ENCODE measurements around the gene DEFB132.

Gene DEFB132

GRCh38 chr20:289693-290083 is 32.2 kb downstream of the DEFB132 start:
- CTCF ChIA-PET = no interaction called here
- POLR2A ChIA-PET = interaction anchor here (1.1 to 1.5 kb wide), 2 partner anchors 10 to 36 kb away, joined by 3 to 4 read pairs; partner anchors contain the start of gene SOX12
- DNase-seq (ENCODE audit: extremely low spot score) = no peak
- TF ChIP-seq ARNT (IDR thresholded peaks at IDR 0.05) (no peak), NFRKB (IDR thresholded peaks at IDR 0.05) (no peak), FOXK2 (IDR thresholded peaks at IDR 0.05) (no peak), BHLHE40 (IDR thresholded peaks at IDR 0.05; ENCODE audit: borderline replicate concordance) (no peak), ELF4 (IDR thresholded peaks at IDR 0.05) (no peak), FOXA1 (IDR thresholded peaks at IDR 0.05) (no peak), PKNOX1 (IDR thresholded peaks at IDR 0.05) (no peak), L3MBTL2 (conservative IDR thresholded peaks at IDR 0.05) (no peak), LEF1 (IDR thresholded peaks at IDR 0.05; ENCODE audit: borderline replicate concordance) (no peak), CTBP1 (IDR thresholded peaks at IDR 0.05; ENCODE audit: borderline replicate concordance) (no peak), HDGF (IDR thresholded peaks at IDR 0.05; ENCODE audit: borderline replicate concordance) (no peak), FOXM1 (IDR thresholded peaks at IDR 0.05; ENCODE audit: borderline replicate concordance) (no peak), TARDBP (IDR thresholded peaks at IDR 0.05) (no peak), SP1 (IDR thresholded peaks at IDR 0.05) (no peak), ZNF384 (IDR thresholded peaks at IDR 0.05) (no peak)

GRCh38 chr20:290084-290831 is 32.7 kb downstream of the DEFB132 start, which contains the start of gene C20orf96:
Gene C20orf96 (minus strand): TSS chr20:290750. CDS start chr20:290610, 140 bp downstream.
- DNase-seq (ENCODE audit: extremely low spot score) = peak; percentile 95
- CTCF ChIA-PET = no interaction called here
- no peak for TF ChIP-seq CTBP1 (IDR thresholded peaks at IDR 0.05; ENCODE audit: borderline replicate concordance)
- TF ChIP-seq L3MBTL2 (conservative IDR thresholded peaks at IDR 0.05) = peak; percentile 92
- TF ChIP-seq ZNF384 (IDR thresholded peaks at IDR 0.05) = peak; percentile 95
- POLR2A ChIA-PET = interaction anchor here (1.5 kb wide), 1 partner anchor 35 kb away, joined by 4 read pairs; the partner anchor contains the start of gene SOX12

GRCh38 chr20:294602-295001 is 37.1 kb downstream of the DEFB132 start:
- CTCF ChIA-PET = no interaction called here

GRCh38 chr20:295804-296203 is 38.3 kb downstream of the DEFB132 start:
- CTCF ChIA-PET = interaction anchor here (1.0 kb wide), 1 partner anchor 29 kb away, joined by 3 read pairs; no protein-coding TSS in a partner anchor
- TF ChIP-seq HDGF (IDR thresholded peaks at IDR 0.05; ENCODE audit: borderline replicate concordance) (no peak), CTBP1 (IDR thresholded peaks at IDR 0.05; ENCODE audit: borderline replicate concordance) (no peak), L3MBTL2 (conservative IDR thresholded peaks at IDR 0.05) (no peak), ARNT (IDR thresholded peaks at IDR 0.05) (no peak), FOXM1 (IDR thresholded peaks at IDR 0.05; ENCODE audit: borderline replicate concordance) (no peak), ELF4 (IDR thresholded peaks at IDR 0.05) (no peak), SUZ12 (IDR thresholded peaks at IDR 0.05) (no peak), SP1 (IDR thresholded peaks at IDR 0.05) (no peak), LEF1 (IDR thresholded peaks at IDR 0.05; ENCODE audit: borderline replicate concordance) (no peak), ZNF384 (IDR thresholded peaks at IDR 0.05) (no peak), BHLHE40 (IDR thresholded peaks at IDR 0.05; ENCODE audit: borderline replicate concordance) (no peak), NFRKB (IDR thresholded peaks at IDR 0.05) (no peak), FOXA1 (IDR thresholded peaks at IDR 0.05) (no peak), PKNOX1 (IDR thresholded peaks at IDR 0.05) (no peak), TARDBP (IDR thresholded peaks at IDR 0.05) (no peak)
- POLR2A ChIA-PET = interaction anchor here (1.7 kb wide), 1 partner anchor 29 kb away, joined by 5 read pairs; the partner anchor contains the start of gene SOX12
- no peak for DNase-seq (ENCODE audit: extremely low spot score)

More at GRCh38 chr20:294602-295001, 37.1 kb downstream of the DEFB132 start:
- DNase-seq (ENCODE audit: extremely low spot score) = no peak
- TF ChIP-seq HDGF (IDR thresholded peaks at IDR 0.05; ENCODE audit: borderline replicate concordance) = no peak
- TF ChIP-seq SP1 (IDR thresholded peaks at IDR 0.05) = no peak
- no peak for TF ChIP-seq NFRKB (IDR thresholded peaks at IDR 0.05)
- no peak for TF ChIP-seq ZNF384 (IDR thresholded peaks at IDR 0.05)
- TF ChIP-seq CTBP1 (IDR thresholded peaks at IDR 0.05; ENCODE audit: borderline replicate concordance) = no peak
- no peak for TF ChIP-seq SUZ12 (IDR thresholded peaks at IDR 0.05)
- no peak for TF ChIP-seq FOXM1 (IDR thresholded peaks at IDR 0.05; ENCODE audit: borderline replicate concordance)
- no peak for TF ChIP-seq ELF4 (IDR thresholded peaks at IDR 0.05)
- no peak for TF ChIP-seq ARNT (IDR thresholded peaks at IDR 0.05)
- TF ChIP-seq BHLHE40 (IDR thresholded peaks at IDR 0.05; ENCODE audit: borderline replicate concordance) = no peak
- no peak for TF ChIP-seq FOXA1 (IDR thresholded peaks at IDR 0.05)
- TF ChIP-seq FOXK2 (IDR thresholded peaks at IDR 0.05) = no peak
- TF ChIP-seq PKNOX1 (IDR thresholded peaks at IDR 0.05) = no peak
- no peak for TF ChIP-seq L3MBTL2 (conservative IDR thresholded peaks at IDR 0.05)
- TF ChIP-seq TARDBP (IDR thresholded peaks at IDR 0.05) = no peak
- no peak for TF ChIP-seq LEF1 (IDR thresholded peaks at IDR 0.05; ENCODE audit: borderline replicate concordance)
- POLR2A ChIA-PET = no interaction called here

- POLR2A ChIA-PET = interaction anchor here (0.8 to 4.2 kb wide), 8 partner anchors 15 to 53 kb away, joined by 3 to 73 read pairs (median 4); partner anchors contain the start of gene SOX12
- peak; percentile 86 for DNase-seq (ENCODE audit: extremely low spot score)
- TF ChIP-seq ARNT (IDR thresholded peaks at IDR 0.05) (no peak), CTBP1 (IDR thresholded peaks at IDR 0.05; ENCODE audit: borderline replicate concordance) (peak; percentile 76), SUZ12 (IDR thresholded peaks at IDR 0.05) (no peak), LEF1 (IDR thresholded peaks at IDR 0.05; ENCODE audit: borderline replicate concordance) (0 out of 2 replicates have a peak, but pooled peaks have one; percentile 38), PKNOX1 (IDR thresholded peaks at IDR 0.05) (no peak), HDGF (IDR thresholded peaks at IDR 0.05; ENCODE audit: borderline replicate concordance) (no peak), L3MBTL2 (conservative IDR thresholded peaks at IDR 0.05) (peak; percentile 92), NFRKB (IDR thresholded peaks at IDR 0.05) (peak; percentile 52; the same call in 1 of the 2 replicates), ZNF384 (IDR thresholded peaks at IDR 0.05) (peak; percentile 99)
- CTCF ChIA-PET = interaction anchor here (0.7 to 1.0 kb wide), 2 partner anchors 31 to 39 kb away, joined by 3 to 4 read pairs; no protein-coding TSS in a partner anchor
These were observed 39.8 kb downstream of the DEFB132 start, which contains the start of gene ZCCHC3 for GRCh38 chr20:297098-297924. Gene ZCCHC3 (plus strand): TSS chr20:297570. CDS start chr20:297587, 17 bp downstream.

All from HEK293T (cell line).